Ishikawa (cell line): ENCODE results near the gene WWOX.

Source experiments
- CREB1 ChIP-seq: IDR thresholded peaks from 2 replicates; pipeline ENCODE4 v1.6.1; 2012; ENCODE audit warnings: low read depth
- EP300 ChIP-seq: IDR thresholded peaks from 2 replicates; pipeline ENCODE4 v1.6.1; 2012; ENCODE audit warnings: borderline replicate concordance
- FOXM1 ChIP-seq: IDR thresholded peaks from 2 replicates; pipeline ENCODE4 v1.6.1; 2012; ENCODE audit warnings: low read depth, borderline replicate concordance
- NFIC ChIP-seq: IDR thresholded peaks from 2 replicates; pipeline ENCODE4 v1.6.1; 2012
- RAD21 ChIP-seq: IDR thresholded peaks from 2 replicates; pipeline ENCODE4 v1.6.1; 2012; ENCODE audit warnings: low read depth
- TCF12 ChIP-seq: IDR thresholded peaks from 2 replicates; pipeline ENCODE4 v1.6.1; 2012; ENCODE audit warnings: low read depth
- TEAD4 ChIP-seq: IDR thresholded peaks from 2 replicates; pipeline ENCODE4 v1.6.1; 2012
- ZBTB7A ChIP-seq: IDR thresholded peaks from 2 replicates; pipeline ENCODE4 v1.6.1; 2012; ENCODE audit warnings: low read depth
- TF ChIP-seq, protein P1 (sequence below): IDR thresholded peaks from 2 replicates; pipeline ENCODE4 v1.6.1; 2012; ENCODE audit warnings: low read depth, mild to moderate bottlenecking
- TF ChIP-seq, protein P2 (sequence below): IDR thresholded peaks from 2 replicates; pipeline ENCODE4 v1.6.1; 2012

DNA sequence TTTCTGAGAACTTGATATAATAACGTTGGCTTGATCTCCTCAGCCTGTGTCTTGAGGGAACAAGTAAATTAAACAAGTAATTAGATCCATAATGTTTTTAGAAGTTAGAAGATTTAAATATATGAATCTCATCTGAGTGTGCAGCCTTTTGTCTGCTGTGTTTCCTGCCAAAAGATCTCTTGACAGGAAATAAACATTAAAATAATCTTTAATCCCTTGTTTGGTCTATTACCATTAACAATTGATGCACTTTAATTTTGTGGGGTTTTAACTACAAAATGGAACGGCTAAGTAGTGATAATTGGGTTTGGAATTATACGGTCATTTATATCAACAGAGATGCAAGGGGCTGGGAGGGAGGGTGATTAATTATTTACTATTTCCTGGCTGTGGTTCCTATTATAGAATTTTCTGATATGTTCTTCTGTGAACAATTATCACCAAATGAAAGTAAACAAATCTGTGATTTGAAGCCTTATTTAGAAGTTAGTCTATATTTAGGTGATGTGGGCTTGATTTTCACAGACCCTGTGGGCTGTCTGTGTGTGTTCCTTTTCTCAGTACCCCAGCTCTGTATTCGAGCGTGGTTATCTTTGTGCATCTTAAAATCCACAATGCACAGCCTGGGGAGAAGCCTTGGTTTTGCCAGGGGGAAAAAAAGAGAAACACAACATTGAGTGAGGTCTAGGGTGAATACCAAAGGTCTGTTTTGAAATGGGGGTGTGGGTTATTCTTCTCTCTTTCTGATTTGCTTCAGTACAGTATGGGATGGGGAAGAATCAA lies 556.1 kb downstream of the WWOX start:
- TF ChIP-seq ZBTB7A (no peak), TEAD4 (no peak), EP300 (no peak), CREB1 (no peak), NFIC (no peak), RAD21 (no peak), FOXM1 (no peak), TCF12 (no peak)
- TF ChIP-seq, protein P1, sequence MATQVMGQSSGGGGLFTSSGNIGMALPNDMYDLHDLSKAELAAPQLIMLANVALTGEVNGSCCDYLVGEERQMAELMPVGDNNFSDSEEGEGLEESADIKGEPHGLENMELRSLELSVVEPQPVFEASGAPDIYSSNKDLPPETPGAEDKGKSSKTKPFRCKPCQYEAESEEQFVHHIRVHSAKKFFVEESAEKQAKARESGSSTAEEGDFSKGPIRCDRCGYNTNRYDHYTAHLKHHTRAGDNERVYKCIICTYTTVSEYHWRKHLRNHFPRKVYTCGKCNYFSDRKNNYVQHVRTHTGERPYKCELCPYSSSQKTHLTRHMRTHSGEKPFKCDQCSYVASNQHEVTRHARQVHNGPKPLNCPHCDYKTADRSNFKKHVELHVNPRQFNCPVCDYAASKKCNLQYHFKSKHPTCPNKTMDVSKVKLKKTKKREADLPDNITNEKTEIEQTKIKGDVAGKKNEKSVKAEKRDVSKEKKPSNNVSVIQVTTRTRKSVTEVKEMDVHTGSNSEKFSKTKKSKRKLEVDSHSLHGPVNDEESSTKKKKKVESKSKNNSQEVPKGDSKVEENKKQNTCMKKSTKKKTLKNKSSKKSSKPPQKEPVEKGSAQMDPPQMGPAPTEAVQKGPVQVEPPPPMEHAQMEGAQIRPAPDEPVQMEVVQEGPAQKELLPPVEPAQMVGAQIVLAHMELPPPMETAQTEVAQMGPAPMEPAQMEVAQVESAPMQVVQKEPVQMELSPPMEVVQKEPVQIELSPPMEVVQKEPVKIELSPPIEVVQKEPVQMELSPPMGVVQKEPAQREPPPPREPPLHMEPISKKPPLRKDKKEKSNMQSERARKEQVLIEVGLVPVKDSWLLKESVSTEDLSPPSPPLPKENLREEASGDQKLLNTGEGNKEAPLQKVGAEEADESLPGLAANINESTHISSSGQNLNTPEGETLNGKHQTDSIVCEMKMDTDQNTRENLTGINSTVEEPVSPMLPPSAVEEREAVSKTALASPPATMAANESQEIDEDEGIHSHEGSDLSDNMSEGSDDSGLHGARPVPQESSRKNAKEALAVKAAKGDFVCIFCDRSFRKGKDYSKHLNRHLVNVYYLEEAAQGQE, result no peak
- TF ChIP-seq, protein P2, sequence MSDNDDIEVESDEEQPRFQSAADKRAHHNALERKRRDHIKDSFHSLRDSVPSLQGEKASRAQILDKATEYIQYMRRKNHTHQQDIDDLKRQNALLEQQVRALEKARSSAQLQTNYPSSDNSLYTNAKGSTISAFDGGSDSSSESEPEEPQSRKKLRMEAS, result no peak
